ENCODE data around the gene DNALI1. TPM values are rescaled to one million over a fixed set of nuclear protein-coding genes. Genes with fewer than 3 reads are reported as not detected.
A peak's percentile ranks its signal among the peaks of the same experiment; 100 is the strongest.

The DNALI1 gene
- total and polyA plus RNA-seq, 2 of the 8 experiments (the other 6 are each of a cell fraction or from before 2014, with no cell fraction given) = 8.9 to 11.3 TPM

DNA sequence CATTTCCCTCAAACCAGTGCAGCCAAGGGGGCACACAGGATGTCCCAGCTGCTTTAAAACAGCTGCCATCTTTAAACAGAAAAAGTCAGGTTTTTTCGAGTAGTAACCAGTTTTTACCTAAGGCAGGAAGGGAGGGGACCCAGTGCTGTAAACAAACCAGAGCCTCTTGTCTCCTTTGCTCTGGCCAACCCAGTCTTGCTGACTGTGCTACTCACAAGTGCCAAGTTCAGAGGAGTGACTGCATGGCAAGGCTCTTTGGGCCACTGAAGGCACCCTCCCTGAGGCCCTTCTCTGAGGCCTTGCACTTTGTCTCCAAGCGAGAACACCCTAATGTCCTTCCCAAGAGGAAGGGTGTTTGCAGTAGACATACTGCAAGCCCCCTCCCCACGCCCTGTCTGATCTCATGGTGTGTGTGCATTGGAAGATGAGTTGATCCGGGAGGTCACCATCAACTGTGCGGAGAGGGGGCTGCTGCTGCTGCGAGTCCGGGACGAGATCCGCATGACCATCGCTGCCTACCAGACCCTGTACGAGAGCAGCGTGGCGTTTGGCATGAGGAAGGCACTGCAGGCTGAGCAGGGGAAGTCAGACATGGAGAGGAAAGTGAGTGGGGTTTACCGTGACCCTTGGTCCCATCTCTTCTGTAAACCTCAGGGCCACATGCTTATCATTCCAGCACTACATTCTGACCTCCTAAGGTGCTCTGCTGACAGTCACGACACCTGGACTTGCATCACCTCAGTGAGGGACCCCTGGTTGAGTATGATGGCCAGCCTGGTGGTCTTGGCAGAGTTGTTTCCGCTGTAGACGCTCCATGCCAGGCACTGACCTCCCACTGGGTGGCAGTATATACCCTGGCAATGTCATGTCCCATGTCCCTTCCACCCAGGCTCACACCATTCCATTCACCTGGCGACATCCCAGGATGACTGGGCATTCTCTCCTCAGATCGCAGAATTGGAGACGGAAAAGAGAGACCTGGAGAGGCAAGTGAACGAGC is 4.7 kb downstream of the DNALI1 start (continued):
- TF ChIP-seq, protein P1, sequence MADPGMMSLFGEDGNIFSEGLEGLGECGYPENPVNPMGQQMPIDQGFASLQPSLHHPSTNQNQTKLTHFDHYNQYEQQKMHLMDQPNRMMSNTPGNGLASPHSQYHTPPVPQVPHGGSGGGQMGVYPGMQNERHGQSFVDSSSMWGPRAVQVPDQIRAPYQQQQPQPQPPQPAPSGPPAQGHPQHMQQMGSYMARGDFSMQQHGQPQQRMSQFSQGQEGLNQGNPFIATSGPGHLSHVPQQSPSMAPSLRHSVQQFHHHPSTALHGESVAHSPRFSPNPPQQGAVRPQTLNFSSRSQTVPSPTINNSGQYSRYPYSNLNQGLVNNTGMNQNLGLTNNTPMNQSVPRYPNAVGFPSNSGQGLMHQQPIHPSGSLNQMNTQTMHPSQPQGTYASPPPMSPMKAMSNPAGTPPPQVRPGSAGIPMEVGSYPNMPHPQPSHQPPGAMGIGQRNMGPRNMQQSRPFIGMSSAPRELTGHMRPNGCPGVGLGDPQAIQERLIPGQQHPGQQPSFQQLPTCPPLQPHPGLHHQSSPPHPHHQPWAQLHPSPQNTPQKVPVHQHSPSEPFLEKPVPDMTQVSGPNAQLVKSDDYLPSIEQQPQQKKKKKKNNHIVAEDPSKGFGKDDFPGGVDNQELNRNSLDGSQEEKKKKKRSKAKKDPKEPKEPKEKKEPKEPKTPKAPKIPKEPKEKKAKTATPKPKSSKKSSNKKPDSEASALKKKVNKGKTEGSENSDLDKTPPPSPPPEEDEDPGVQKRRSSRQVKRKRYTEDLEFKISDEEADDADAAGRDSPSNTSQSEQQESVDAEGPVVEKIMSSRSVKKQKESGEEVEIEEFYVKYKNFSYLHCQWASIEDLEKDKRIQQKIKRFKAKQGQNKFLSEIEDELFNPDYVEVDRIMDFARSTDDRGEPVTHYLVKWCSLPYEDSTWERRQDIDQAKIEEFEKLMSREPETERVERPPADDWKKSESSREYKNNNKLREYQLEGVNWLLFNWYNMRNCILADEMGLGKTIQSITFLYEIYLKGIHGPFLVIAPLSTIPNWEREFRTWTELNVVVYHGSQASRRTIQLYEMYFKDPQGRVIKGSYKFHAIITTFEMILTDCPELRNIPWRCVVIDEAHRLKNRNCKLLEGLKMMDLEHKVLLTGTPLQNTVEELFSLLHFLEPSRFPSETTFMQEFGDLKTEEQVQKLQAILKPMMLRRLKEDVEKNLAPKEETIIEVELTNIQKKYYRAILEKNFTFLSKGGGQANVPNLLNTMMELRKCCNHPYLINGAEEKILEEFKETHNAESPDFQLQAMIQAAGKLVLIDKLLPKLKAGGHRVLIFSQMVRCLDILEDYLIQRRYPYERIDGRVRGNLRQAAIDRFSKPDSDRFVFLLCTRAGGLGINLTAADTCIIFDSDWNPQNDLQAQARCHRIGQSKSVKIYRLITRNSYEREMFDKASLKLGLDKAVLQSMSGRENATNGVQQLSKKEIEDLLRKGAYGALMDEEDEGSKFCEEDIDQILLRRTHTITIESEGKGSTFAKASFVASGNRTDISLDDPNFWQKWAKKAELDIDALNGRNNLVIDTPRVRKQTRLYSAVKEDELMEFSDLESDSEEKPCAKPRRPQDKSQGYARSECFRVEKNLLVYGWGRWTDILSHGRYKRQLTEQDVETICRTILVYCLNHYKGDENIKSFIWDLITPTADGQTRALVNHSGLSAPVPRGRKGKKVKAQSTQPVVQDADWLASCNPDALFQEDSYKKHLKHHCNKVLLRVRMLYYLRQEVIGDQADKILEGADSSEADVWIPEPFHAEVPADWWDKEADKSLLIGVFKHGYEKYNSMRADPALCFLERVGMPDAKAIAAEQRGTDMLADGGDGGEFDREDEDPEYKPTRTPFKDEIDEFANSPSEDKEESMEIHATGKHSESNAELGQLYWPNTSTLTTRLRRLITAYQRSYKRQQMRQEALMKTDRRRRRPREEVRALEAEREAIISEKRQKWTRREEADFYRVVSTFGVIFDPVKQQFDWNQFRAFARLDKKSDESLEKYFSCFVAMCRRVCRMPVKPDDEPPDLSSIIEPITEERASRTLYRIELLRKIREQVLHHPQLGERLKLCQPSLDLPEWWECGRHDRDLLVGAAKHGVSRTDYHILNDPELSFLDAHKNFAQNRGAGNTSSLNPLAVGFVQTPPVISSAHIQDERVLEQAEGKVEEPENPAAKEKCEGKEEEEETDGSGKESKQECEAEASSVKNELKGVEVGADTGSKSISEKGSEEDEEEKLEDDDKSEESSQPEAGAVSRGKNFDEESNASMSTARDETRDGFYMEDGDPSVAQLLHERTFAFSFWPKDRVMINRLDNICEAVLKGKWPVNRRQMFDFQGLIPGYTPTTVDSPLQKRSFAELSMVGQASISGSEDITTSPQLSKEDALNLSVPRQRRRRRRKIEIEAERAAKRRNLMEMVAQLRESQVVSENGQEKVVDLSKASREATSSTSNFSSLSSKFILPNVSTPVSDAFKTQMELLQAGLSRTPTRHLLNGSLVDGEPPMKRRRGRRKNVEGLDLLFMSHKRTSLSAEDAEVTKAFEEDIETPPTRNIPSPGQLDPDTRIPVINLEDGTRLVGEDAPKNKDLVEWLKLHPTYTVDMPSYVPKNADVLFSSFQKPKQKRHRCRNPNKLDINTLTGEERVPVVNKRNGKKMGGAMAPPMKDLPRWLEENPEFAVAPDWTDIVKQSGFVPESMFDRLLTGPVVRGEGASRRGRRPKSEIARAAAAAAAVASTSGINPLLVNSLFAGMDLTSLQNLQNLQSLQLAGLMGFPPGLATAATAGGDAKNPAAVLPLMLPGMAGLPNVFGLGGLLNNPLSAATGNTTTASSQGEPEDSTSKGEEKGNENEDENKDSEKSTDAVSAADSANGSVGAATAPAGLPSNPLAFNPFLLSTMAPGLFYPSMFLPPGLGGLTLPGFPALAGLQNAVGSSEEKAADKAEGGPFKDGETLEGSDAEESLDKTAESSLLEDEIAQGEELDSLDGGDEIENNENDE (IDR thresholded peaks at IDR 0.05; ENCODE audit: insufficient replicate concordance, low read length) = no peak
- no peak for TF ChIP-seq SIN3A (conservative IDR thresholded peaks at IDR 0.05 in 1 of 2, IDR thresholded peaks at IDR 0.05 in 1 of 2; ENCODE audit: low read depth in 1 of 2, low read length in 2 of 2)
- no peak for TF ChIP-seq TCF12 (IDR thresholded peaks at IDR 0.05; ENCODE audit: low read depth, low read length)
- 0 out of 2 replicates have a peak, but pooled peaks have one; percentile 33 for TF ChIP-seq BACH1 (IDR thresholded peaks at IDR 0.05; ENCODE audit: low read length)
- no peak for TF ChIP-seq CHD2 (IDR thresholded peaks at IDR 0.05; ENCODE audit: low read length)
- no peak for TF ChIP-seq EP300 (IDR thresholded peaks at IDR 0.05; ENCODE audit: borderline replicate concordance in 1 of 2, low read depth in 2 of 2, low read length in 2 of 2)
- no peak for TF ChIP-seq JUN (IDR thresholded peaks at IDR 0.05; ENCODE audit: low read depth, low read length)
- TF ChIP-seq SUZ12 (IDR thresholded peaks at IDR 0.05; ENCODE audit: low read length) = no peak
- no peak for TF ChIP-seq CEBPB (IDR thresholded peaks at IDR 0.05; ENCODE audit: low read depth, low read length)
